Mucosa of stomach (tissue), 1 donor: ENCODE measurements around the gene RBP3.

Source experiments
- H3K27me3 ChIP-seq: one replicate; pipeline ENCODE4 v1.7.0; 2013; ENCODE audit warnings: mild to moderate bottlenecking, low read length; ENCODE audit not compliant: control insufficient read depth, insufficient read depth
- H3K36me3 ChIP-seq: one replicate; pipeline ENCODE4 v1.7.0; 2013; ENCODE audit warnings: low read length; ENCODE audit not compliant: control insufficient read depth, insufficient read depth
- H3K4me1 ChIP-seq: one replicate; pipeline ENCODE4 v1.7.0; 2013; ENCODE audit warnings: mild to moderate bottlenecking, low read length; ENCODE audit not compliant: control insufficient read depth, insufficient read depth
- H3K4me3 ChIP-seq: one replicate; pipeline ENCODE4 v1.7.0; 2013; ENCODE audit warnings: low read length
- H3K9ac ChIP-seq: one replicate; pipeline ENCODE4 v1.7.0; 2013; ENCODE audit warnings: mild to moderate bottlenecking, low read length, moderate library complexity
- H3K9me3 ChIP-seq: one replicate; pipeline ENCODE4 v1.7.0; 2013; ENCODE audit warnings: mild to moderate bottlenecking, low read length, moderate library complexity; ENCODE audit not compliant: control insufficient read depth
- donor health status: Pancreatic carcinoma.

The RBP3 gene

GRCh38 chr10:47364911-47365310, 16.7 kb downstream of the RBP3 start:
- Histone ChIP-seq H3K36me3 (no peaks in the 10 kb centered on the region), H3K4me1 (no peaks in the 10 kb centered on the region), H3K9ac (no peak overlapping the region), H3K9me3 (no peaks in the 10 kb centered on the region), H3K4me3 (no peak overlapping the region), H3K27me3 (no peaks in the 10 kb centered on the region)

- Histone ChIP-seq H3K4me1 (no peaks in the 10 kb centered on the region), H3K4me3 (no peak overlapping the region), H3K27me3 (no peaks in the 10 kb centered on the region)
These were observed 17.4 kb downstream of the RBP3 start for GRCh38 chr10:47365431-47366180.

GRCh38 chr10:47366181-47366631, 18.0 kb downstream of the RBP3 start:
- H3K4me1 ChIP-seq = no peaks in the 10 kb centered on the region
- no peak overlapping the region for H3K4me3 ChIP-seq
- no peak overlapping the region for H3K9ac ChIP-seq
- H3K9me3 ChIP-seq = no peaks in the 10 kb centered on the region
- H3K27me3 ChIP-seq = no peaks in the 10 kb centered on the region
- no peaks in the 10 kb centered on the region for H3K36me3 ChIP-seq

More at GRCh38 chr10:47365431-47366180, 17.4 kb downstream of the RBP3 start:
- Histone ChIP-seq H3K36me3 (no peaks in the 10 kb centered on the region), H3K9me3 (no peaks in the 10 kb centered on the region), H3K9ac (no peak overlapping the region)

- Histone ChIP-seq H3K9me3 (no peaks in the 10 kb centered on the region), H3K4me1 (no peaks in the 10 kb centered on the region), H3K36me3 (no peaks in the 10 kb centered on the region), H3K9ac (no peak overlapping the region), H3K27me3 (no peaks in the 10 kb centered on the region), H3K4me3 (no peak overlapping the region)
These were observed 18.7 kb downstream of the RBP3 start for GRCh38 chr10:47366731-47367460.

GRCh38 chr10:47367646-47368045, 19.5 kb downstream of the RBP3 start:
- Histone ChIP-seq H3K27me3 (no peaks in the 10 kb centered on the region), H3K36me3 (no peaks in the 10 kb centered on the region), H3K4me1 (no peaks in the 10 kb centered on the region), H3K9ac (no peak overlapping the region), H3K9me3 (no peaks in the 10 kb centered on the region), H3K4me3 (no peak overlapping the region)

GRCh38 chr10:47368431-47369180, 20.4 kb downstream of the RBP3 start:
- Histone ChIP-seq H3K27me3 (no peaks in the 10 kb centered on the region), H3K4me1 (no peaks in the 10 kb centered on the region), H3K9me3 (no peaks in the 10 kb centered on the region), H3K36me3 (no peaks in the 10 kb centered on the region), H3K9ac (no peak overlapping the region), H3K4me3 (no peak overlapping the region)

GRCh38 chr10:47369251-47369894, 21.2 kb downstream of the RBP3 start:
- Histone ChIP-seq H3K36me3 (no peaks in the 10 kb centered on the region), H3K9ac (no peak overlapping the region), H3K9me3 (no peaks in the 10 kb centered on the region), H3K4me1 (no peaks in the 10 kb centered on the region), H3K4me3 (no peak overlapping the region), H3K27me3 (no peaks in the 10 kb centered on the region)

- H3K4me3 ChIP-seq = no peak overlapping the region
- H3K9me3 ChIP-seq = no peaks in the 10 kb centered on the region
- no peaks in the 10 kb centered on the region for H3K4me1 ChIP-seq
- no peaks in the 10 kb centered on the region for H3K36me3 ChIP-seq
- H3K9ac ChIP-seq = no peak overlapping the region
- no peaks in the 10 kb centered on the region for H3K27me3 ChIP-seq
These were observed 22.0 kb downstream of the RBP3 start for GRCh38 chr10:47370015-47370767.

GRCh38 chr10:47370878-47371277, 22.7 kb downstream of the RBP3 start:
- no peaks in the 10 kb centered on the region for H3K9me3 ChIP-seq
- H3K36me3 ChIP-seq = no peaks in the 10 kb centered on the region
- no peak overlapping the region for H3K4me3 ChIP-seq
- no peaks in the 10 kb centered on the region for H3K4me1 ChIP-seq
- no peak overlapping the region for H3K9ac ChIP-seq
- no peaks in the 10 kb centered on the region for H3K27me3 ChIP-seq

GRCh38 chr10:47371629-47372485, 23.7 kb downstream of the RBP3 start:
- Histone ChIP-seq H3K36me3 (no peaks in the 10 kb centered on the region), H3K9ac (no peak overlapping the region), H3K4me1 (peaks cover 1% of the 10 kb centered on the region), H3K9me3 (no peaks in the 10 kb centered on the region), H3K4me3 (no peak overlapping the region), H3K27me3 (no peaks in the 10 kb centered on the region)
